ENCODE data around the gene LYZ. TPM values are rescaled to one million over a fixed set of nuclear protein-coding genes. Genes with fewer than 3 reads are reported as not detected.

LYZ gene
- total and polyA plus RNA-seq, 9 of the 15 experiments (the other 6 are each of a cell fraction or from before 2014, with no cell fraction given) = 27.2 to 96.3 (median 42.1) TPM

GRCh38 chr12:69360348-69360672 lies 12.1 kb downstream of the LYZ start (continued):
- TF ChIP-seq BCLAF1 (IDR thresholded peaks at IDR 0.05; ENCODE audit: borderline replicate concordance in 1 of 2, control insufficient read depth in 1 of 2, low read depth in 2 of 2, low read length in 1 of 2) (0 out of 4 replicates have a peak, but pooled peaks of 1 of the 2 experiments have one; percentile 2), ZSCAN32 (CRISPR knock-in tag; IDR thresholded peaks at IDR 0.05) (no peak), ZNF584 (CRISPR knock-in tag; IDR thresholded peaks at IDR 0.05; ENCODE audit: low read depth) (no peak), ZNF764 (CRISPR knock-in tag; IDR thresholded peaks at IDR 0.05; ENCODE audit: low read depth) (no peak), ZNF76 (CRISPR knock-in tag; IDR thresholded peaks at IDR 0.05; ENCODE audit: borderline replicate concordance) (no peak), ZNF324 (CRISPR knock-in tag; IDR thresholded peaks at IDR 0.05) (no peak), ZNF507 (tag; conservative IDR thresholded peaks at IDR 0.05) (peak; percentile 35; the same call in 1 of the 2 replicates), SMARCA5 (IDR thresholded peaks at IDR 0.05) (0 out of 2 replicates have a peak, but pooled peaks have one; percentile 34), MCM2 (IDR thresholded peaks at IDR 0.05; ENCODE audit: low read depth) (no peak), ZNF395 (CRISPR knock-in tag; IDR thresholded peaks at IDR 0.05) (0 out of 2 replicates have a peak, but pooled peaks have one; percentile 59), ZBTB7A (IDR thresholded peaks at IDR 0.05; ENCODE audit: borderline replicate concordance, control insufficient read depth, low read depth, low read length) (no peak), FOXK2 (conservative IDR thresholded peaks at IDR 0.05 in 1 of 2, IDR thresholded peaks at IDR 0.05 in 1 of 2; ENCODE audit: low read depth in 2 of 2) (no peak), SP1 (CRISPR knock-in tag; IDR thresholded peaks at IDR 0.05) (no peak; the same call in 1 of the 2 replicates), MYC (IDR thresholded peaks at IDR 0.05; ENCODE audit: low read depth, low read length) (no peak), MYC (CRISPR knock-in tag; IDR thresholded peaks at IDR 0.05; ENCODE audit: borderline replicate concordance, low read depth) (no peak), NFATC3 (IDR thresholded peaks at IDR 0.05) (no peak), PHF20 (IDR thresholded peaks at IDR 0.05; ENCODE audit: partially characterized antibody) (no peak), SMAD2 (IDR thresholded peaks at IDR 0.05; ENCODE audit: low read depth, low read length) (no peak), ZNF121 (CRISPR knock-in tag; conservative IDR thresholded peaks at IDR 0.05) (no peak), L3MBTL2 (IDR thresholded peaks at IDR 0.05) (no peak)
- TF ChIP-seq, protein P1, sequence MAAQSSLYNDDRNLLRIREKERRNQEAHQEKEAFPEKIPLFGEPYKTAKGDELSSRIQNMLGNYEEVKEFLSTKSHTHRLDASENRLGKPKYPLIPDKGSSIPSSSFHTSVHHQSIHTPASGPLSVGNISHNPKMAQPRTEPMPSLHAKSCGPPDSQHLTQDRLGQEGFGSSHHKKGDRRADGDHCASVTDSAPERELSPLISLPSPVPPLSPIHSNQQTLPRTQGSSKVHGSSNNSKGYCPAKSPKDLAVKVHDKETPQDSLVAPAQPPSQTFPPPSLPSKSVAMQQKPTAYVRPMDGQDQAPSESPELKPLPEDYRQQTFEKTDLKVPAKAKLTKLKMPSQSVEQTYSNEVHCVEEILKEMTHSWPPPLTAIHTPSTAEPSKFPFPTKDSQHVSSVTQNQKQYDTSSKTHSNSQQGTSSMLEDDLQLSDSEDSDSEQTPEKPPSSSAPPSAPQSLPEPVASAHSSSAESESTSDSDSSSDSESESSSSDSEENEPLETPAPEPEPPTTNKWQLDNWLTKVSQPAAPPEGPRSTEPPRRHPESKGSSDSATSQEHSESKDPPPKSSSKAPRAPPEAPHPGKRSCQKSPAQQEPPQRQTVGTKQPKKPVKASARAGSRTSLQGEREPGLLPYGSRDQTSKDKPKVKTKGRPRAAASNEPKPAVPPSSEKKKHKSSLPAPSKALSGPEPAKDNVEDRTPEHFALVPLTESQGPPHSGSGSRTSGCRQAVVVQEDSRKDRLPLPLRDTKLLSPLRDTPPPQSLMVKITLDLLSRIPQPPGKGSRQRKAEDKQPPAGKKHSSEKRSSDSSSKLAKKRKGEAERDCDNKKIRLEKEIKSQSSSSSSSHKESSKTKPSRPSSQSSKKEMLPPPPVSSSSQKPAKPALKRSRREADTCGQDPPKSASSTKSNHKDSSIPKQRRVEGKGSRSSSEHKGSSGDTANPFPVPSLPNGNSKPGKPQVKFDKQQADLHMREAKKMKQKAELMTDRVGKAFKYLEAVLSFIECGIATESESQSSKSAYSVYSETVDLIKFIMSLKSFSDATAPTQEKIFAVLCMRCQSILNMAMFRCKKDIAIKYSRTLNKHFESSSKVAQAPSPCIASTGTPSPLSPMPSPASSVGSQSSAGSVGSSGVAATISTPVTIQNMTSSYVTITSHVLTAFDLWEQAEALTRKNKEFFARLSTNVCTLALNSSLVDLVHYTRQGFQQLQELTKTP (IDR thresholded peaks at IDR 0.05; ENCODE audit: low read depth in 1 of 2, partially characterized antibody in 2 of 2) = peak in 1 of 2 experiments; percentile 12
